Anterior cingulate cortex (tissue), 58 donors: Measurements from ENCODE around the gene HHLA2.
"Not testable (repeated sequence)": the region's sequence is repeated elsewhere in the genome, so short reads cannot be mapped to it uniquely, and the experiment has no call there.

ENCODE experiments used
- DNase-seq, 58 donors: peaks; one replicate each; lab custom pipeline; 2025; lab: John Stamatoyannopoulos, UW

HHLA2 gene

GRCh38 chr3:108296239-108296638 is at the start of gene HHLA2:
Gene HHLA2 (plus strand): TSS chr3:108296548. CDS start chr3:108351814, 55,266 bp downstream.
- DNase-seq, result no peak

- DNase-seq, result no peak
Measured at GRCh38 chr3:108250626-108251025, 45.7 kb upstream of the HHLA2 start.

- DNase-seq, result no peak
Measured at GRCh38 chr3:108251265-108251664, 45.1 kb upstream of the HHLA2 start.

GRCh38 chr3:108251844-108252243 is 44.5 kb upstream of the HHLA2 start:
- no peak for DNase-seq

- no peak for DNase-seq
Measured at GRCh38 chr3:108255131-108255530, 41.2 kb upstream of the HHLA2 start.

GRCh38 chr3:108264534-108265298 is 31.6 kb upstream of the HHLA2 start:
- not testable (repeated sequence) for DNase-seq

- not testable (repeated sequence) for DNase-seq
Measured at GRCh38 chr3:108268235-108268634, 28.1 kb upstream of the HHLA2 start.

GRCh38 chr3:108271626-108272025 is 24.7 kb upstream of the HHLA2 start:
- DNase-seq, result no peak

- DNase-seq, result not testable (repeated sequence)
Measured at GRCh38 chr3:108279066-108279465, 17.3 kb upstream of the HHLA2 start.

- DNase-seq, result no peak
Measured at GRCh38 chr3:108280476-108280875, 15.9 kb upstream of the HHLA2 start.

GRCh38 chr3:108281670-108282069 is 14.7 kb upstream of the HHLA2 start:
- DNase-seq, result no peak

GRCh38 chr3:108283006-108283405 is 13.3 kb upstream of the HHLA2 start:
- DNase-seq, result no peak

GRCh38 chr3:108283989-108284388 is 12.4 kb upstream of the HHLA2 start:
- no peak for DNase-seq

GRCh38 chr3:108285176-108285575 is 11.2 kb upstream of the HHLA2 start:
- no peak for DNase-seq

- DNase-seq, result no peak
Measured at GRCh38 chr3:108287146-108287545, 9.2 kb upstream of the HHLA2 start.

GRCh38 chr3:108288193-108288592 is 8.2 kb upstream of the HHLA2 start:
- DNase-seq, result not testable (repeated sequence)

GRCh38 chr3:108289159-108289558 is 7.2 kb upstream of the HHLA2 start:
- DNase-seq, result no peak

- DNase-seq, result no peak
Measured at GRCh38 chr3:108292450-108292849, 3.9 kb upstream of the HHLA2 start.

GRCh38 chr3:108292905-108293328 is 3.4 kb upstream of the HHLA2 start:
- DNase-seq, result no peak

GRCh38 chr3:108293858-108294257 is 2.5 kb upstream of the HHLA2 start:
- DNase-seq, result no peak

GRCh38 chr3:108295421-108296175 is 750 bp upstream of the HHLA2 start:
- no peak for DNase-seq

GRCh38 chr3:108297647-108298046 is 1.3 kb downstream of the HHLA2 start:
- DNase-seq, result no peak
